Measurements from ENCODE around the gene NAT8L.

NAT8L gene

DNA sequence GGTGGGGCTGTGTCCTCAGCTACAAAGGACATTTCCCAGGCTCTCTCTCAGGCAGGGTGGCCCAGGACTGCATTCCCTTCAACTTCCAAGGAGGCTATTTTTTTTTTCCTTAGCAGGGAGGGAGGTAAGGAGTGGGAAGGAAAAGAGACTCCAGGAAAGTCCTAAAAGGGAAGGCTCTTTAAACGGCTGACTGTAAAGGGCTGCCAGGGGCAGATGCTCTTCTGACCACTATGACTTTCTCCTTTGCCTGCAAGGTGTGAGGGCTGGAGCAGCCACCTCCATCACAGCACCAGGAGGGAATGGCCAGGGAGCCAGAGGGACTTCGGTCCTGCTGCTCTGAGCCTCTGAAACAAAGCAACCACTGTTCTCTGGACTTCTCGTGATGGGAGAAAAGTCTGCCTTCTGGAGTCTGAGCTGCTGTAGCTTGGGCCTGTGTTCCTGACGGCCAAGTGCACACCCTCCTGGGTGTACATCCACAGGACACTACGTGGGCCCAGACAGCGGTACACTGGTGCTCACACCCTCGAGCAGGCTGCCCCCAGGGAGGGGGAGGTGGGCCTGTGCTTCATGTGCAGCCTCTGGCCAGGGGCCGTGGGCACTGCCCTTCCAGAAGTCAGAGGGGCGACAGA, 17.9 kb downstream of the NAT8L start:
- no peak for DNase-seq

DNA sequence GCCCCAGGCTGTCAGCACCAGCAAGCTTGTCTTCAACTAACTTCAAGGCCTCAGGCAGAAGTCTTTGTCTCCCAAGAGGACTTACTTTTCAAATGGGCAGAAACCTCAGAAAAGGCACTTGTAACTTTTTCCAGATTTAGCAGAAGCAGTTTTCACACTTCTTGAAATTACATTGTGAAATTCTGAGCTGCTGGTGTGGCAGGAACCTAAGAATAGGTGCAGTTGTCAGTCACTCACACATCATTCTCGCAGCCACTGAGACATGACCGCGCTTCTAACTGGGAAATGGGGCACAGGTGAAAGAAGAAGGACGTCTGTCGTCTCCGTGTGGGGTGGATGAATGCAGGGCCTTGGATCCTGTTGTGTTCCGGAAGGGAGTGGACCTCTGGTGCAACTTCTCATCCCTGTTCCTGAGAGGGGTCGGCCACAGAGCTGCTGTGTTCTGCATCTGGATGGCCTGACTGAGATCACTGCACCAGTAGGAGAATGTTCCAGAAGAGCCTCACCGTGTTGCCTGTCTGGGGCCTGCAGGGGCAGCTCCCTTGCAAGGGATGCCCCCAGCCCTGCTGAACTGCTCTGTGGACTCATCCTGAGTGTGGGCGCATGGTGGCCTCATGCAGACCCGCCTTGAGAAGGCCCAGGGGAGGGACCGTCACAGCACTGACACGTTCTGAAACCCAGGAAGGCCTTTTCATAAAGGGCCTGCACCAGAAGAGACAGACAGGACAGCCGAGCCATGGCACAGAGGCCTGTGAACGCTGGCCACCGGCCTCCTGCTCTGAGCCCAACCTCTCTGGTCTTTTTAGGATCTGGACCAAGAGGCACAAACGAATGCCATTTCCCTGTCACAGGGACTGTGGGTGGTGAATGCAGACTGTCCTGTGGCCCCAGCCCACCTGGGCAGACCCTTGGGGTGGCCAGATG, 18.7 kb downstream of the NAT8L start:
- no peak for DNase-seq

DNA sequence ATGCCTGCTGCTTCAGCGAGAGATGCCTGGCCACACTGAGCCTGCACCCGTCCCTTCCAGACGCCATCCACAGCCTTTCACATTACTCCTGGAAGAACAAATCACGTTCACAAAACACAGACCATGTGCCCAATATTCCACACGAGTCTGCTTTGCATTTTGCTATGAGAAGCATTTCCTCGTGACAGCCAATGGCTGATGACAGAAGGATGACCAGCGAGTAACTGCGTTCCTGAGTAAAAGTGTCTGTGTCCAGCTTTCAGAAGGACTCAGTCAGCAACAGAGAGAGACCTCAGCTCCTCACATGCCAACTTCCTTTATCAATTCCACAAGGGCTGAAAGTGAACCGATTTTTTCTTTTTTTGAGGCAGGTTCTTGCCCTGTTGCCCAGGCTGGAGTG, 19.5 kb downstream of the NAT8L start:
- no peak for DNase-seq

DNA sequence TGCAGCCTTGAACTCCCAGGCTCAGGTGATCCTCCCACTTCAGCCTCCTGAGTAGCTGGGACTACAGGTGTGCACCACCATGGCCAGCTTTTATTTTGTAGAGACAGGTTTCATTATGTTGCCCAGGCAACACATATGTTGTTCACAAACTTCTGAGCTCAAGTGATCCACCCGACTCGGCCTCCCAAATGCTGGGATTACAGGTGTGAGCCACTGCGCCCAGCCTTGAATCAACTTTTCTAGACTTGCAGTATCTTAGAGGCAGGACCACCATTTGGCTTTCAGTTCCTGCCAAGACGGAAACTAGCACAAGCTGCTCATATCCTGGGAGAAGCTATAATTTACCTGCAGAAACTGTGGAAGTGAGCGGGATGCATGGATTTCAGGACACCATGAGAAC, 19.9 kb downstream of the NAT8L start:
- DNase-seq, result no peak

DNA sequence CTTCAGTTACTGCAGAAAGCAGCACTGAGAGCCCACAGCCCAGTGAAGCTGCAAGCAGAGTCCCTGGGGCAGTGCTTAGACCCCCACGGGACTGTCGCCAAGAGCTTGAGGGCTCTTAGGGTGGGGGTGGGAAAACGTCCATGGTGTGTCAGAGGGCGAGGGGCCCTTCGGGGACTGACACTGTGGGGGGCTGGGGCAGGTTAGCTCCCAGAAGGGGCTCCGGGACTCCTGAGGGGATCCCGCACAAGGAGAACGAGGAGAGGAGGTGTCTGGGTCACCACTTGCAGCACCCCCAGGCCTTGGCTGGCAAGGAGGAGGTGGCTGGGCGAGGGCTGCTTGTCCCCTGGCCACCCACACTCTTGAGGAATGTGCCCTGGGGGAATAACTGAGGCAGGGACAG, 20.8 kb downstream of the NAT8L start:
- no peak for DNase-seq

DNA sequence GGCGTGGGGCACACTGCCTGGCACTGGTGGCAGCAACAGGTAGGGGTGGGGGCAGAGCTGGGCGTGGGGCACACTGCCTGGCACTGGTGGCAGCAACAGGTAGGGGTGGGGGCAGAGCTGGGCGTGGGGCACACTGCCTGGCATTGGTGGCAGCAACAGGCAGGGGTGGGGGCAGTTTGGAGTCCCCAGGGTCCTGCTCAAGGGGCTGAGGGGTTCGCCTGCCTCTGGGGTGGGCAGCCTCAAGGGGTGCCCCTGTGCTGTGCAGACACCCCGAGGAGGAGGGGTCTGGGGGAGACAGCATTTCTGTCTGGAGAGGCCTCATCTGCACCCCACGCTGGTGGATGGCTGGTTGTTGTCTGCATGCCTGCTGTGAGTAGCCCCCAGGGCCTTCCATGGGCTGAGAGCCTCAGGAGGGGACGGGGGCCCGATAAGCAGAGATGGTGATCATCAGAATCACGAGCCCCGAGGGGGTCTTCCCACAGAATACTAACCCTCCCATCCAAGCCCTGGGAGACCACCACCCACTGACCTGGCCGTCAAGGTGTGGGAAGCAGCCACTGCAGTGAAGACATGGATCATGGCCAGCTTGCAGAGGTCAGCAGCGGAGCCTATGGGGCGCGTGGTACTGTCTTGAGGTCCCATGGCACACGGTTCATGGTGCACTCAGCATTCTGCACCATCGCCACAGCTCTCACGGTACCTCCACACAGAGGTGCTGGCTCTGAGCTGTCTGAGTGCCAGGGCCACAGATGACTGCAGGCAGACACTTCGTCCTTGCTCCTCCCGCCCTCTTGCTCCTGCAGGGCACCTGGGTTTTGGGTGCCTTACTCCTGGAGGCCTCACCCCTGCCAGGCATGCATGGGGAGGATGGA, 21.5 kb downstream of the NAT8L start:
- no peak for DNase-seq

DNA sequence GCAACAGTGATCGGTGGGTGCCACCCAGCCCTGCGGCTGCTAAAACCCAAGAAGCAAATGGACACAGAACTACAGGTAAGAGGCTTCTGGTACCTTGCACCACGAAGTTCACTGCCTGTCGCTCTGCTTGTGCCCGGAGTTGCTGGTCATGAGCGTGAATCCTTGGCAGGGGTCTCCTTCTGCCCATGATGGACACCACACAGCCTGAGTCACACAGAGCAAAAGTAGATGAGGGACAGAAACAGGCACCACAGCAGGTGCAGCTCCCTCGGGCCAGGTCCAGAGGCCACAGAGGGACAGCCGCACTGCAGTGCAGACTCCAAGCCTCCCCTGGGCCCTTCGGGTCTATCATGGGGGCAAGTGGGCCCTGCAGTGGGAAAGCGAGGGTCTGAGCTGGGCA, 22.4 kb downstream of the NAT8L start:
- peak in 1 of 2 experiments; percentile 3 for DNase-seq

DNA sequence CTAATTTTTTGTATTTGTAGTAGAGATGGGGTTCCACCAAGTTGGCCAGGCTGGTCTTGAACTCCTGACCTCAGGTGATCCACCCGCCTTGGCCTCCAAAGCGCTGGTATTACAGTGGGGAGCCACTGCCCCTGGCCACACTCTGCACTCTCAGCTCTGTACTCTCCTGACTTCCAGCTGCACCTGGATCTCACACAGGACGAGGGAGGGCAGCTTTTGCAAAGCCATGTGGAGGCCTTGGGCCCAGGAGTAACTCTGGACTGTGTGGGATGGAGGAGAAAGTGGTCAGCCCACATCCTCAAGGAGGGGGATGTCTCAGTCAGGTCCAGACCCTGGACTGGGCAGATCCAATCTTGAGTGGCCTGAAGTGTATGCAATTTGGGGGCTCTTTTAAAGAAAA, 23.0 kb downstream of the NAT8L start:
- DNase-seq, result peak in 1 of 2 experiments; percentile 4

DNA sequence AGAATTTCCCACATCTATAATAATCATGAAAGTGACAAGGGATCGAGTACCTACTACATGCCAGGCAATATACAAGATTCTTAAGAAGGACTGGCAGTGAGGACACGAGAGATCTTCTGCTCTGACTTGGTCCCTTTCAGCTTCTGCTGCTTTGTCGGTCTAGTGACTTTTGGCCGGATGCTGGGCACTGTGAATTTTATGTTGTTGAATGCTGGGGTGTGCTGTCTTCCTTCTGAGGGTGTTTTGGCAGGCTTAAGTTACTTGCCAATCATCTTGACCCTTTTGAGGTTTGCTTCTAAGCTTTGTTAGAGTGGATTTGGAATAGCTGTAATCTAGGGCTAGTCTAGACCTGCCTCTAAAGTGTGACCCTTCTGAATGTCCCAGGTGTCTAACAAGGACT, 23.5 kb downstream of the NAT8L start:
- DNase-seq, result peak; percentile 2

DNA sequence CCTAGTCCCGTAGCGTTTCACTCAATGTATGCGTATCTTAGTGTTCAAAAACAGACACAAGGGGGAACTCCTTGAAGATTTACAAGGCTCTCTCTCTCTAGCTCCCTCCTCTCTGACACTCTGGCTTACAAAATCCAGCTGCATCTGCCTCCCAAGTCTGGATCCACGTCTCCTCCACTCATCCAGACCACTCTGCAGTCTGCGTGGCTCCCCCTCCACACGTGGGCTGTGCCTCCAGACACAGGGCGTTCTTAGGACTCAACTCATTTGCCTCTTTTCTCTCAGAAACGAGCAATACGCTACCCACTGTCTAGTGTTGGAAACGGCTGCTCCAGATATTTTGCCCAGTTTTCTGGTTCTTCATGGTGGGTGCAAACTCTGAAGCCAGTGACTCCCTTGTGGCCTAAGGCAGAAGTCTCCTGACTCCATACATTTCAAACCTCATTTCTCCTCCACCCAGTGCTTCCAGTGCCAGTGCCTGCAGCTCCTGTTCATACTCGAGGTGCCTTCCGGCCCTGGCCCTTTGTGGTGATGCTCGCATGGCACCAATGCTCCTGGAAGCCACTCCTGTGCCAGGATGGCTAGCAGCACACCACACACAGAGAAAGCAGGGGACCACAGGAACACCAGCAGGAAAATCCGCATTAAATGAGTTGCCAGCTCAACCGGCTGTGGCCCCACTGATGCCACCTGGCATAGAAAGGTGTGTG, 24.1 kb downstream of the NAT8L start:
- peak; percentile 3 to 12 for DNase-seq

DNA sequence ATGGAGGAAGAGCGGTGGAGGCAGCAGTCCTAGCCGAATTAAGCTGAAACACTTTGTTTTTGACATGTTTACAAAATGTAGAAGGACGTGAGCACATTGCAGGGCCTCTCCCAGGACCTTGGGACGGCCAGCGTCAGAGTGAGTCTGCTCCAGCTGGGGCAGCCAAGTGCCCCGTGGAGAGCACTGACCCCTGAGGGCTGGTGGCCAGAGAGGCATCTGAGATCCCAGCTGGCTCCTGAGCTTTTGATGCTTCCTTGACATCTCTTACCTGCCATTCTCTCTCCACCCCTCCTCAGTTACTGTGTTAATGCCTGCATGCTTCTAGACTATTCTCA, 24.7 kb downstream of the NAT8L start:
- DNase-seq, result peak; percentile 1

DNA sequence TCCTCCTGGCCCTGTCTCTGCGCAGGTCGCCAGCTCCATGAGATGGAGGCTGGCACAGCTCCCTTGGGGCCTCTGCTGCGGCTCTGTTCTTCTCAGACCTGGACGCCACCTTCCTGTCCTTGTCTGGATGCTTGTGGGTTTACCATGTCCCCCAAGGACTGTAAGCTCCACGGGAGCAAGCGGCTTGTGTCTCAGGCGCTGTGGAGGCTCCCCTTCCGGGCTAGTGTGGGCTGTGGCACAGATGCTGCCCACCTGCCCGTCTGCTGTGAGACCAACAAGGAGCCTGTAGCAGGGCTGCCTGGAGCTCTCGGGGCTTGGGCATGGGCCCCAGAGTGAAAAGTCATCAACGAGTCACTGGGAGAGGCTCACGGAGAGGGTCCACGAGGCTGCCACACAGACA, 25.2 kb downstream of the NAT8L start:
- DNase-seq, result peak in 1 of 2 experiments; percentile 10

DNA sequence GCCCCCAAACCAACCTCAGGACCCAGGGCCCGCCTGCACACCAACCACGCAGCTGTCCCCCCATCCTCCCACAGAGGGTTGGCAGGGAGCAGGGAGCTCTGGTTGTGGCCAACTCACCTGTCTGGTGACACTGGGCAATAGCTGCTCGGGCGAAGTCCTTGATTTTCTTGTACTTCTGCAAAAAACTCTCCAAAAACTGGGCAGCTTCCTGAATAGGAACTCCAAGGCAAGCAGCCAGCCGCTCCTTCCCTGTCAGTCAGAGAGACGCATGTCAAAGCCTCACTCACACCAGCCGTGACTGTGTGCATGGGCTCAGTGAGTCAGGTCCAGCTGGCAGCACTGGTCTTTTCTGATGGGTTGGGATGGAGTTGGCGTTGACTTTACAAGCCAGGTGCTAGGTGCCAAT, 26.4 kb downstream of the NAT8L start:
- peak; percentile 5 to 14 for DNase-seq

DNA sequence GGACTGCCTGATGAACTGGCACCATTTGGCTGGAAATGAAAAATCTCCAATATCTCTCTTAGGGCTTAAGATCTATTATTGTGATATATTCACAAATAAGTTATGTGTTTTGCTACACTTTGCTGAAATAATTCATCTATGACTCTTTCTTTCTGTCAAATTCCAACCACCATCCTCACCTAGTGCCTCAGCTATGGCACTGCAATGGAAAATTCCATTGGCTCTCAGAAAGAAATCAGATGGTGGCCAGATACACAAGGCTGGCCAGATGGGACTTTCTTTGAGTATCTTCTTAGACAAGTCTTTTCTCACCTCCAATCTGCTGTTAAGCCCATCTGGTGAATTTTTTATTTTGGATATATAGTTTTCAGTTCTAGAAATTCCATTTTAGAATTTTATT, 28.0 kb downstream of the NAT8L start:
- DNase-seq, result no peak

DNA sequence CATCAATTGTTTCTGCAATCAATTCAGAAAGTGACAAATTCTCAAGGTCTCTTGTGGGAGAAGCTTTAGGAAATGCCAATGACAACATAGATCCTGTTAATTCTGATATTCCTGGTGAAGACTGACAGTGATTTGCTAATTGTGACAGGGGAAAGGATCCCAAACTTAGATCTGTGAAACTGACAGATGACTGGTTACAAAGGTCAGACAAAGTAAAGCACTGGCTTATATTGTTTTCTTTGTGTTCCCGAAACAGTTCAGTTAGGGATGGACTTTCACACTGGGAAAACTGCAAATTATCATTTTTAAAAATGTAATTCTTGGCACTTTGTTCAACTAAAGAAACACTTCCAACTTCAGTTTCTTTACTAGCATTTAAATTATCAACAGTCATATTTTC, 30.1 kb downstream of the NAT8L start:
- DNase-seq, result no peak

DNA sequence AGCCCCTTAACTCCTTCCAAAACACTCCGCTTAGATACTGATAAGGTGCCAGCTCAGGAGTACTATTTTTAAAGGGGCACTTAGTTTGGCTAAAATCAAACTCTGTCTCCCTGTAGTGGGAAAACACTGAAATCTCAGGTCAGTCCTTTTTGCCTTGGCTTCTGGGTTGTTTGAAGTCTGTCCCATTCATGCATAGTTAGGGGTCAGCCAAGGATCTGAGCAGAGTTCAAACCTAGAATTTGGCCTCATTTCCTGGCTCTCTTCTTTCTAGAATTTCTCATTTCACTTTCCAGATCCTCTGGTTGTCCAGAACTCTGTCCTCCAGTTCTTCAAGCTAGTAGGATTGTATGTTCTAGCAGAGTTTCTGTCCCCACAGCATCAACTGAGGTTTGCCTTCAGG, 31.5 kb downstream of the NAT8L start:
- DNase-seq, result no peak

DNA sequence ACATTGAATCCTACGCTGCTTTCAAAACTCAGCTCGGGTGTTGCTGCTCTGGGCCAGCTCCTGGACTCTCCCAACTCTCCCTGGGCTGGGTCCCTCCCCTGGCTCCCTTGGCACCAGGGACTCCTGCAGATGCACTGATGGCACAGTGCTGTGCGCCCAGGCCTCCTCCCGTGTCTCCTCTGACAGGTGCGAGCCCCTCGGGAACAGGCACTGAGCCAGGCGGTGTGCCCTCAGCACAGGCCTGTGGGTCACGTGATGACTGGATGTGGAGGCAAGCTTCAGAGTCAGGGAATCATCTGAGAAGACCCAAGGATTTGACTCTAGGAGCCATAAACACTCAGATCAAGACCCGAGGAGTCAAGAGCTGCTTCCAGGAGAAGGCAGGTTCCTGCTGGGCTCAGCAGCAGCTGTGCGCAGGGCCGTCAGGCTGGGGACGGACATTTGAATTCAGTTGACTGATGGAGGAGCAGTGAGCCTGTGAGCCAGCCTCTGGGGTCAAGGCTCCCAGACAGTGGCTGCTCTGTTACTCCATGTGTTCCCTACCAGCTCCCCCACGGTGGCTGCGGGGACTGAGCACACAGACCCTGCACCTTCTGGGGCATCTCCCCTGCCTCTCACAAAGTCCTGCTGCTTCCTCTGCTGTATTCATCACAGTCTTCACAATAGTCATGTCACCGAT, 33.0 kb downstream of the NAT8L start:
- peak in 1 of 2 experiments; percentile 2 for DNase-seq

DNA sequence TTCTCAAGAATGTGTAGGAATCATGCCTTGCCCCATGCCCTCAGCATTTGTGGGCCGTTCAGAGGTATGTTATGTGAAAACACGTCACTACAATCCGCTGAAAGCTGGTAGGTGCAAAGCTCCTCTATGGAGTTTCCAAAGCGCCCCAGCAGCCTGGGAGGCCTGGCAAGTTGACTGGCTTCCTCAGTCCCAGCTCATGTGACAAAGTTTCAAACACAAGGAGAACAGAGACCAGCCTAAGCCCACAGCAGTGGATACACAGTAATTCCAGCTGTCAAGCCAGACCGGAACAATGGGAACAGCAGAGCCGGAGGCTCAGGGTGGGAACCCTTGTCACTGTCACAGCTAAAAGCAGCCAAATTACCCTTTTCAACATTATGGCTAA, 33.5 kb downstream of the NAT8L start:
- peak in 1 of 2 experiments; percentile 8 for DNase-seq

DNA sequence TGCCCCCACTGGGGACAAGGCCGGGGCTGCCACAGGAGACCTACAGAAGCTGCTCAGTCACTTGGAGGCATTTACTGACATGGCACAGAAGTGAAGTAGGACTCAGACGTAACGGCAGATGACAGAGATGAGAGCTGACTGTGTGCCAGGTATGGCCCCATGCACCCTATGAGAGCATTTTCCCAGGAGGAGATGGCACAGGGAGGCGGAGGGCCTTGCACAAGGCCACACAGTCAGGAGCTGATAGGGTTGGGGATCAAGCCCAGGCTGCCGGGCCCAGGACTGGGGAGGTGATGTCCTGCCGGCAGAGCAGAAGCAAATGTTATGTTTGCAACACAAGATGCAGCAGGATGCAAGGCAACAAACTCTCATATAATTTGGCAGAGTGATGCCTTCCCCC, 34.1 kb downstream of the NAT8L start:
- DNase-seq, result no peak

DNA sequence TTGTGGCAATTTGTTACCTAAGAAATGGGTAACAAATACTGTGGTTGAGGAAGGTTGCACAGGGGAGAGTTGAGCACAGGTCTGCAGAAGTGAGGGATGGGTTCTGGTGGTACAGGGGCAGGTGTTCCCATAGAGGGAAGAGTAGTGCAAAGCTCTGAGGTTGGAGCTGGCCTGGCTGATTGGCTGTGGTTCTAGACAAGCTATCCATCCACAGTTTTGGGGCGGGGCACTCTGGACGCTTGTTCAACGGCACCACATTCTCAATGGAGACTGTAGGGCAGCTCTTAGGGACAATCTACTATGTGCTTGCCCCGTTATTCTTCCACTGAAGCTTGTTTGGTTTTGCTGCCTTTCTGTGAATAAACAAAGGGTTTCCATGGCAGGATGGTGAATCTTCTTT, 35.4 kb downstream of the NAT8L start:
- DNase-seq, result no peak

DNA sequence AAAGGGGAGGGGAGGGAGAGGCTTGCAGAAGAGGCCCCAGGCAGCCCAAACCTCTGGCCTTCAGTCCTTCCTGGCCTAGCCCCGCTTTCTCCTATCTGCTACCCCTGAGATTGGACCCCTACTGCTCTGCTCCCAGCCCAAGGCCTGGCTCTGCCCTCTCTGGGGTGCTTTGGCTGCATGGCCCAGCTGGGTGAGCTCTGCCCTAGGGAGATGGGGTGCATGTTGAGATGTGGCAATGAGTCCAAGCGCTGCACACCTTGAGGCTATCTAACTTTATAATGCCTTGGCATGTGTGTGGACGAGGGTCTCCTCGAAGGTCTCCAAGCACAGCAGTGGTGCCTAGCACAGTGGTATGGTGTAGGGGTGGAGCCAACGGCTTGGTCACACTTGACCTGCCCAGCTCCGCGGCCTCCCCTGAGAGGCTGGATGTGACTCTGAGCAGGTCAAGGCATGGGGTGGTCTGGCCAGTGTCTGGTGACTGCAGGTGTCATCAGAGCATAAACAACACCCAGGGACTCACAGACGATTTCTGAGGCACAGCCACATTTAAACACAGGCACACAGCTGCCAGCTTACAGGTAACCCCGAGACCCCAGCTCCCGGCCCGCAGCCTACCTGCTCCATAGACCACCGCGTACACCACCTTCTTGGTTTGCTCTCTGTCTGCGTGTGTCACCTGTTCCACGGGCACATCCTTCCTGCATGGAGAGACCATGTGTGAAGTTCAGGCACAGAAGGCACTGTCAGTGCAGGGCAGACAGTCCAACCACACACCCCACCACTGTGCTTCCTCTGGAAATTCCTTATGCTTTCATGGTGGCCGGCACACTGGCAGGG, 36.3 kb downstream of the NAT8L start:
- DNase-seq, result no peak
